C4-2B (cell line): ENCODE data around the gene RPL27A.

Source experiments
- H3K27ac ChIP-seq: fragments of 450-650 bp; 2 replicates; pipeline ENCODE4 v1.5.1; 2017
- CTCF ChIP-seq: fragments of 450-650 bp; conservative IDR thresholded peaks from 2 replicates; pipeline ENCODE4 v1.5.1; 2017; ENCODE audit warnings: mild to moderate bottlenecking
- ZFX ChIP-seq: fragments of 450-650 bp; IDR thresholded peaks from 2 replicates; pipeline ENCODE4 v1.6.1; 2017

The RPL27A gene

GRCh38 chr11:8717544-8717875, 34.9 kb downstream of the RPL27A start:
- no peak for TF ChIP-seq CTCF
- no peak for TF ChIP-seq ZFX
- H3K27ac ChIP-seq, result no peak overlapping the region

- no peak overlapping the region; the same call in 1 of the 2 replicates for H3K27ac ChIP-seq
- TF ChIP-seq ZFX (no peak), CTCF (no peak)
Observed at GRCh38 chr11:8717876-8718753, 35.5 kb downstream of the RPL27A start.

GRCh38 chr11:8719211-8719649, 36.6 kb downstream of the RPL27A start:
- TF ChIP-seq CTCF, result no peak
- no peak for TF ChIP-seq ZFX
- no peak overlapping the region; the same call in 1 of the 2 replicates for H3K27ac ChIP-seq

GRCh38 chr11:8719721-8720120, 37.1 kb downstream of the RPL27A start:
- no peak overlapping the region for H3K27ac ChIP-seq
- TF ChIP-seq ZFX (no peak), CTCF (no peak)

- H3K27ac ChIP-seq, result peak overlapping the region; percentile 62
- TF ChIP-seq ZFX (no peak), CTCF (no peak)
Observed at GRCh38 chr11:8720352-8720751, 37.8 kb downstream of the RPL27A start.

- peak overlapping the region; percentile 62 for H3K27ac ChIP-seq
- TF ChIP-seq CTCF (no peak), ZFX (no peak)
Observed at GRCh38 chr11:8720868-8721608, 38.4 kb downstream of the RPL27A start.
